GM18868 (cell line): Measurements from ENCODE around the gene MYBL2.
A peak's percentile ranks its signal among the peaks of the same experiment; 100 is the strongest.

ENCODE experiments used
- ATAC-seq: cut with Tn5 transposase; IDR thresholded peaks from one replicate; pipeline ENCODE4 v1.9.1; 2021; ENCODE audit warnings: mild to moderate bottlenecking, moderate library complexity; ENCODE audit not compliant: unreplicated experiment

MYBL2 gene

DNA sequence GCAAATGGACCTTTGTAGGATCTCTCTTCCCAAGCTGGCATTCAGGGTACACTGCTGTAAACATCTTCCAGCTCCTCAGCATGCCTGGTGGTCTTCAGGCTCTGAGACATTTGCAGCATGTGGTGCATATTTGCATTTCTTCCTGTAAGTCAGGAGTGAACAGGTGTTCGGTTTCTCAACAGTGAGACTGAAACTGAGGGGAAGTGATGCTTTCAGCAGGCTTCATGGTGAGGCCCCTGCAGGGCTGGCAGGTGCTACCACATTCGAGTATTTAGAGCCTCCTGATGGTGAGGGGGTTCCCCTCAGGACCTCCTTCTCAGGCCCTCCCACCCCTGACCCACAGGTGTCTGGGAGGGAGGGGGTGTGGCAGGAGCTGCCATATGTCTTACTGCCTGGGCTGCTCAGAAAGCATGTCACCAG is 15.1 kb downstream of the MYBL2 start:
- ATAC-seq = peak; percentile 91

DNA sequence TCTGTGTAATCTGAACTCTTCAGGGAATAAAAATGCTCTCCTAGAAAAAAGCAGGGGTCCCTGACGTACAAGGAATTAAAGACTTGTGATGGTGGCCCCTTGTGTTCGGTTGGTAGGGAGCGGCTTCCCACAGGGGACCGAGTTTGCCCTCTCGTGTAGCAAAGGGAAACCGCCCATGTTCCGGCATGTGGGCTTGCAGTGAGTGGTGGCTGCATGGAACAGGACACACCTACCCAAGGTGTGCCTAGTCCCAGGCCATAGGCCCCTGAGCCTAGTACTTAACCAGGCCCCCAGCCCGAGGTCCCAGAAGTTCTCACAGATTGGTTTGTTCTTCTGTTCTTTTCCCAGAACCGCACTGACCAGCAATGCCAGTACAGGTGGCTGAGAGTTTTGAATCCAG is 15.5 kb downstream of the MYBL2 start:
- ATAC-seq = peak; percentile 26

DNA sequence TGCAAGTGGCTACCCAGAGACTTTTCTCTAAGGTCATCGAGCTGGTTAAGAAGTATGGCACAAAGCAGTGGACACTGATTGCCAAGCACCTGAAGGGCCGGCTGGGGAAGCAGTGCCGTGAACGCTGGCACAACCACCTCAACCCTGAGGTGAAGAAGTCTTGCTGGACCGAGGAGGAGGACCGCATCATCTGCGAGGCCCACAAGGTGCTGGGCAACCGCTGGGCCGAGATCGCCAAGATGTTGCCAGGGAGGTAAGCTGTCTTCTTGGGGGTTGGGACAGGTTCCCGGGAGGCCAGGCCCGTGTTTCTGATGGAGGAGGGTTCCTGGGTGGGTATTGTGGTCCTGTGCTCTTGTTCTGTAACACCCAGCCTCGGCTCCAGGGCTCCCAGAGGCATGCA is 19.9 kb downstream of the MYBL2 start:
- no peak for ATAC-seq

DNA sequence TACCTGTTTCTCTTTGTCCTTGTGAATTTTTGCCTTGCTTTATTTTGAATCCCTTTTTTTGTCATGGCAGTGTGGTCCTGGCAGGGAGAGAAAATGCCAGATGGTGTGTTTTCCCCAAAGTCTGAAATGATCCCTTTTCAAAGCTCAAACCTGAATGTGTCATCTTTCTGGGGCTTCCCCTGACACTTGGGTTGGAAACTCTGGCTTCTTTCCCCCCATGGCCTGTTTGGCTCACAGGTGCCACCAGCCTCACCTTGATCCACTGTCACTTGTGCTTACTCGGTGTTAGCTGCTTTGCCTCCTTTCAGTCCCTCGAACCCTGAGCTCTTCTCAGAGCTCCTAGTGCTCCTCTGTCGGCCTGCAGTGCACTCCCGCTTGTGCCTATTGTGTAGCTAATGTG is 22.3 kb downstream of the MYBL2 start:
- no peak for ATAC-seq

DNA sequence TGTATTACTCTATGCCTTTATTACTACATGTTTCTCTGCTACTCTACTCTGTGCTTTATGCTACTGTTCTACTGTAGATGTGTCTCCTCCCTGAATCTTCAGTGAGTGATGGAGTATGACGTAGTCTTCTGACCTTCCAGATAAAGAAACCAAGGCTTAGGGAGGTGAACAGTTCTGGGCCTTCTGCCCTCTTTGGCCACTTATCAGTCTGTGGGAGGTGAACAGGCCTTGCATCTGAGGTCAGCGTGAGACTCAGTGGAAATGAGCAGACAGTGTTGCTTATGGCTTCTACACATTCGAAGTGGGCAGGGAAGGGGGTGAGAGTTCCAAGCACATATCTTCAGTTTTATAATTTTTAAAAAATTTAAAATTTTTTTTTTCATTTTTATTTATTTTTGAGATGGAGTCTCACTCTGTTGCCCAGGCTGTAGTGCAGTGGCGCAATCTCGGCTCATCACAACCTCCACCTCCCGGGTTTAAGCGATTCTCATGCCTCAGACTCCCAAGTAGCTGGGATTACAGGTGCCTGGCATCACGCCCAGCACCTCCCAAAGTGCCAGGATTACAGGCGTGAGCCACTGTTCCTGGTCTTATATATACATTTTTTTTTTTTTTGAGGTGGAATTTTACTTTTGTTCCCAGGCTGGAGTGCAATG is 24.2 kb downstream of the MYBL2 start:
- no peak for ATAC-seq

DNA sequence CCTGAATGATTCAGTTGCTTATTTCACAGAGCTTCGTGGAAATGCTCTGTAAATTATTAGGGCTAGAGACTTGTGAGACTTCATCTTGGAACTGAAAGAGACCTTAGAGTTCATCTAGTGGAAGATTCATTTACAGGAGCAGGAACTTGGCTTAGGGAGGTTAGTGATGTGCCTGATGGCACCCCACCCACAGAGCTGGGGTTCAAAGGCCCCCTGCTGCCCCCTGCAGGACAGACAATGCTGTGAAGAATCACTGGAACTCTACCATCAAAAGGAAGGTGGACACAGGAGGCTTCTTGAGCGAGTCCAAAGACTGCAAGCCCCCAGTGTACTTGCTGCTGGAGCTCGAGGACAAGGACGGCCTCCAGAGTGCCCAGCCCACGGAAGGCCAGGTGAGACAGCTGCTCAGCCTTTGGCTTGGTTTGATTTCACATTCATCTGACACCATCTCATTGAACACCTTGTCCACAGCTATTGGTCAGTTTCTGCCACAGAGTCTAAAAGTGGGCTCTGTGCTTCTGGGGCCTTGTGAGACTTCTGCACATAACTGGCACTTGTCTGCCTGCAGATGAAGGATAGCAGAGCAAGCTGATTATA is 25.1 kb downstream of the MYBL2 start:
- no peak for ATAC-seq

DNA sequence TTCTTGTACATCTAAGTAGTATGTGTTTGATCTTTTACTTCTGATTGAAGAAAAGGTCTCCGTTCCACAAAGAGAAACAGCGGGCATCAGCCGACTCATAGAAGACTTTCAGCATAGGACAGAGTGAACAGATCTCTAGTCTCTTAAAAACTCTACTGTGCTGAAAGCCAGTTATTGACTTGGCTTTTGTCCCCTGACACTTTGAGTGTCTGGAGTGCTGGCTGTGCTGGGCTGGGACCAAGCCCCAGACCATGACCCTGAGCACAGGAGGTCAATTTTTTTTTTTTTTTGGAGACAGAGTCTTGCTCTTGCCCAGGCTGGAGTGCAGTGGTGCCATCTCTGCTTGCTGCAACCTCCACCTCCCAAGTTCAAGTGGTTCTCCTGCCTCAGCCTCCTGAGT is 27.8 kb downstream of the MYBL2 start:
- no peak for ATAC-seq

DNA sequence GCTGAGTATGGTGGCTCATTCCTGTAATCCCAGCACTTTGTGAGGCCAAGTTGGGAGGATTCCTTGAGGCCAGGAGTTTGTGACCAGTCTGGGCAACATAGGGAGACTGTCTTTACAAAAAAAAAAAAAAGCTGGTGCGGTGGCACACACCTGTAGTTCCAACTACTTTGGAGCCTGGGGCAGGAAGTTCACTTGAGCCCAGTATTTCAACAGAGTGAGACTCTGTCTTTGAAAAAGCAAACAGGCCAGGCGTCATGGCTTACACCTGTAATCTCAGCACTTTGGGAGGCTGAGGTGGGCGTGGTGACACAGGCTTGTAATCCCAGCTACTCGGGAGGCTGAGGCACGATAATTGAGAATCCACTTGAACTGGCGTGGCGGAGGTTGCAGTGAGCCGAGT is 28.7 kb downstream of the MYBL2 start:
- no peak for ATAC-seq

DNA sequence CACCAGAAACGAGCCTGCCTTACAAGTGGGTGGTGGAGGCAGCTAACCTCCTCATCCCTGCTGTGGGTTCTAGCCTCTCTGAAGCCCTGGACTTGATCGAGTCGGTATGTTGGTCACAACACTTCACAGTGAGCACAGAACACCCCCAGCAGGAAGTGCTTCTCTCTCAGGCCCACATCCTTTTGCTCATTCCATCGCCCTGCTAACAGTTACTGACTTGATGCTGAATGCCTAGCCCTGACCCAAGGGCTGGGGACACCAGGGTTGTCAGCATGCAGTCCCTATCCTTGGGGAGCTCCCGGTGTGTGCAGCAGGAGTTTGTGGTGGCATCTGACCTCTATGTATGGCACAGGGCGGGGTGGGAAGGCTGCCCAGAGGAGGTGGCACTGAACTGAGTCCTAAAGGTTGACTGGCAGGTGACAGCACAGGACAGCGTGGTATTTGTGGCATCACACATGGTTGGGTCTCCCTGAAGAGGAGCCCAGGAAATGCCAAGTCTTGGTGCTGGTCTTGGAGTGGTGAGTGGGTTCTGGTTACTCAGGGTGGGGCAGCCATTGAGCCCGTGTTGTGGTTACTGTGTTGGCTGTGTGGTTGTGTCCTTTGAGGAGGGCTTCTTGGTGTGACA is 33.1 kb downstream of the MYBL2 start:
- ATAC-seq = no peak

DNA sequence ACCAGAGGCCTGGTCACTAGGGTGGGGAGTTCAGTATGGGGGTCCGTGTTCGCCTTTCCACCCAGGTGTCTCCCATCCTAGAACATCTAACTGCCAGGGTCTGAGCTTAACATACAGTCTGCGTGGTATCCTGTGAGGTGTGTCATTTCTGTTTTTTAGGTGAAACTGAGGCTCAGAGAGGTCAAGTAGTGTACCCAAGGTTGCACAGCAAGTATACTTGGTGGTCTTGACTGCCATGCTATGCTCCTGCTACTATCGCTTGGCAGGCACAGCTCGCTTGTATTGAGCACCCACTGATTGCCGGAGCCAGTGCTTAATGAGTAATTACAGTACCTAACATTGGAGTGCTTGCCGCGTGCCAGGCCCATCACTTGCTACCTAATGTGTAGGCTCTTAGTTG is 33.7 kb downstream of the MYBL2 start:
- ATAC-seq = no peak

DNA sequence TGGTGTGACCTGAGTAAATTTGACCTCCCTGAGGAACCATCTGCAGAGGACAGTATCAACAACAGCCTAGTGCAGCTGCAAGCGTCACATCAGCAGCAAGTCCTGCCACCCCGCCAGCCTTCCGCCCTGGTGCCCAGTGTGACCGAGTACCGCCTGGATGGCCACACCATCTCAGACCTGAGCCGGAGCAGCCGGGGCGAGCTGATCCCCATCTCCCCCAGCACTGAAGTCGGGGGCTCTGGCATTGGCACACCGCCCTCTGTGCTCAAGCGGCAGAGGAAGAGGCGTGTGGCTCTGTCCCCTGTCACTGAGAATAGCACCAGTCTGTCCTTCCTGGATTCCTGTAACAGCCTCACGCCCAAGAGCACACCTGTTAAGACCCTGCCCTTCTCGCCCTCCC is 35.6 kb downstream of the MYBL2 start:
- ATAC-seq = no peak

DNA sequence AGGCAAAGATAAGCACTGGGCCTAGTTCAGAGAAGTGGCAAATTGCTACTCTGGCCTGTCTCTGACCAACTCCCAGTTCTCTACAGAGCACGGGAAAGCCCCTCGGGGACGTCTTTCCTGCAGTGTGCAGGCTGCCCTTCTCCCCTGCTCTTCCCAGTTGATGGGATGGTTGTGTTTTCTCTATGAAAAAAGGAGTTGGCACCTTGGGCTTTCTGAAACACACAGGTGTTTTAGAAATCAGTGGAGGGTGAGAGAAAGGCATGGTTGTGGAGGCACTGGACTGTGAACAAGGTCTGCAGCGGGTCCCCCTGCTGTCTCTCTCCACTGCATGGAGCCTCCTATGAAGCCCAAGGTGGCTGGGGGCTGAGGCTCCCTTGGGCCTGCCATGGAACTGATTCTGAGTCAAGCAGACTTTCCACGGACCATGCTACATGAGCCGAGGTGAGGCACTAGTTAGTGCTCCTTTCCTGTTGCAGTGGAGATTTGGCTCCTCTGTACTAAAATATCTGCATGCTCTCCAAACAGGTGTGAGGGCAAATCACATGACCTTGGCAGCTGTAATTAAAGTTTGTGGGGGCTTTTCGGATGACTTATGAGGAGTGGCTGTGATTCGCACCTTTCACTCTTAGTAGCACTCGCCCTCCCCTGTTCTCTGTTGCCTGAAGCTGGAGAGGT is 43.6 kb downstream of the MYBL2 start:
- peak; percentile 62 for ATAC-seq

DNA sequence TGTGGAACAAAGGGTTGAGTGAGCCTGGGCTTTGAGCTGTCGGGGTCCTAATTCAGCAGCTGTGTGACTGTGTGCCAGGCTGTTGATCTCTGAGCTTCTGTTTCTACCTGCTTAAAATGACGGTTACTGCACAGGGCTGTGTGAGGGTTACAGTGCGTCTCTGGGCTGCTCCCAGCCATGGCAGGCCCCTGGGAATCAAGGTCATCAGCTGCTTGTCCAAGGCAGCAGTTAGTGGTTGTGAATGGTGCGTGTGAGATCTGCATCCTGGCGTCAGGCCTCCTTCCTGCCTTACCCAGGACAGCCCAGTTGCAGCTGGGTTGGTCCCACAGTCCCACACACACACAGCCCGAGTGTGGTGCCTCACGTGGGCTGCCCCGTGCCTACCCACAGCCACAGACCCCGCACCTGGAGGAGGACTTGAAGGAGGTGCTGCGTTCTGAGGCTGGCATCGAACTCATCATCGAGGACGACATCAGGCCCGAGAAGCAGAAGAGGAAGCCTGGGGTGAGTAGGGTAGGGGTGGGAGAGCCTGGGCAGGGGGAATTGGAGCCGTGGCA is 44.3 kb downstream of the MYBL2 start:
- peak; percentile 15 for ATAC-seq

DNA sequence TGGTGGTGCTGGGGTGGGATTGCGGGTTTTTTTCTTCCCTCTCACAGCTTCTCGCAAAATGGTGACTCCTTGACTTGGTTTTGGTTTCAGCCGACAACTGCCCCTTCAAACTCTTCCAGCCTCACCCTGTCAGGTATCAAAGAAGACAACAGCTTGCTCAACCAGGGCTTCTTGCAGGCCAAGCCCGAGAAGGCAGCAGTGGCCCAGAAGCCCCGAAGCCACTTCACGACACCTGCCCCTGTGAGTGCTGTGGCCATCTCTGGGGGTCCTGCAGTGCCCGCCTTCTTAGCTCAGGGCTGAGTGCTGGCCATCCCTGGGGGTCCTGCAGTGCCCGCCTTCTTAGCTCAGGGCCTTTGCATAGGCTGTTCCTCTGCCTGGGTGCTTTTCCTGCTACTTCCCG is 48.1 kb downstream of the MYBL2 start:
- ATAC-seq = no peak

DNA sequence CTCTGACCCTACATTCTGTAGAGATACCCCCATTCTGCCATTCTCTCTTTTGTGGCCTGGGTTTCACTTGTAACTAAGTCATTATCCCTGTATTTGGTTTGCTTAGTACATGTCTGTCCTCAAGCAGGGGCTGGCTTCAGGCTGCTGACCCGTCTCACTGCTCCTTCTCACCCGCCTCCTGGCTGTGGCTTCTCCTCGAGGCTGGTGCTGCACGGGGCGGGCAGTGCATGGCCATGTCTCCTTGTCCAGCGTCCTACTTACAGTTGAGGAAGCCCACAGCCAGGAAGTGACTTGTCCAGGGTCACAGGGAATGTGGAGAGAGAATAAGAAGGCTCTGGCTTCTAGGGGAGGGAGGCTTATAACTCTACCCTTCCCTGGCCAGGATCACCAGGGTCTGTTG is 48.6 kb downstream of the MYBL2 start:
- no peak for ATAC-seq

DNA sequence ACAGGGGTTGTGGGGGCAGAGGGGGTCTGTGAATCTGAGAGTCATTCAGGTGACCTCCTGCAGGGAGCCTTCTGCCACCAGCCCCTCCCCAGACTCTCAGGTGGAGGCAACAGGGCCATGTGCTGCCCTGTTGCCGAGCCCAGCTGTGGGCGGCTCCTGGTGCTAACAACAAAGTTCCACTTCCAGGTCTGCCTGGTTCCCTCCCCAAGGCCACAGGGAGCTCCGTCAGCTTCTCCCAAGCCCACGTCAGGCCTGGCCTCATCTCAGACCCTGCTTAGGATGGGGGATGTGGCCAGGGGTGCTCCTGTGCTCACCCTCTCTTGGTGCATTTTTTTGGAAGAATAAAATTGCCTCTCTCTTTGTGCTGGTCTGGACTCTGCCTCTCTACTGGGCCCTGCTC is 49.2 kb downstream of the MYBL2 start:
- no peak for ATAC-seq

DNA sequence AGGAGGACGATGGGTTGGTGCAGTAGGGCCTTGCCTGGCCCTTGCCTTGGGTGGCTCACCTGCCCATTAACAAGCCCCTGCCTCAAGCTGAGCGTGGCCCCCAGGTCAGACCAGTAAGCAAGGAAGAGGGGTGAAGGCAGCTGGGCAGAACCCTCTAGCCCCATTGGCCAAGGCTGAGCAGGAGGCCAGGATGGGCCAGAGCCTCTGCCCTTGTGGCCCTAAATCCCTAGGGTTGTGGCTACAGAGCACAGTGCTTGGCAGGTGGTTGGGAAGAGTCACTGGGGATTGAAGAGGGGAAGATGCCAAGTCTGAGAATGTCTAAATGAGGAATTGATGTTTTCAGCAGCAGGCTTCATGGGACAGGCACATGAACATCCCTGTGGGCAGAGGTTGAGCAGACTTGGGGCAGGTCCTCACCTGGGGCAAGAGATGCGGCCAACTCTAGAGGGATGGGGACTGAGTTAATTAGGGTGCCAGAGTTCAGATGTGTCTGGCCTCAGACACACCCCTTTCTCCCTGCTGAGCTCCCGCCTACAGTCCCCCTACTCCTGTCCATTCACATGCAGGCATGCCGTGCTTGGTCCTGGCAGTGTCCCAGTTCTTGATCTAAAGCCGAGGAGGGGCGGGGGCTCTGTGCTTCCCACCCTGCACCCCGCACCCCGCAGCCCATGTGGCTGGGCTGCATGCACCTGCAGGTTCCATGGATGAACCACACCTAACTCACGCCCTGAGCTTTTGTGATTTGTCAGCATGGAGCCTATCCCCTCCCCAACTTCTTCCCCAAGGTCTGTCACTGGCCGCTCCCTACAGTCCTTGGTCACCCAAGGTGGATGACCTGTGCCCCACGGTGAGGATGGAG is 50.1 kb downstream of the MYBL2 start:
- ATAC-seq = no peak

DNA sequence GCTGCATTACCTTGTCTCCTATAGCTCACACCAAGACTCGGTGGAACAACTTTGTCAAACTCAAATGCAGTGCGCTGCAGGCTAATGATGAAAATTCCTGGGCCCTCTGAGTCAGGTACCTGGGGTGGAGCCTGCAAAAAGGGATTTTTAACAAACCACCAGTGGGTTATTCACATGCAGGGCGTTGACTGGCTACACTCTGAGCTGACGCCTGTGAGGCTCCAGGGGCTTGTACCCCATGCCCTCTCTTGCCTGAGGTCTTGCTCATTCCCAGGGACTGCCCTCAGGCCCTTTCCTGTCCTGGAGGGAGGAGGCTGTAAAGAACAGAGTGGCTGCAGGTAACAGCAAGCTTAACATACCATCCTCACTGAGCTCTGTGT is 50.7 kb downstream of the MYBL2 start:
- ATAC-seq = no peak

DNA sequence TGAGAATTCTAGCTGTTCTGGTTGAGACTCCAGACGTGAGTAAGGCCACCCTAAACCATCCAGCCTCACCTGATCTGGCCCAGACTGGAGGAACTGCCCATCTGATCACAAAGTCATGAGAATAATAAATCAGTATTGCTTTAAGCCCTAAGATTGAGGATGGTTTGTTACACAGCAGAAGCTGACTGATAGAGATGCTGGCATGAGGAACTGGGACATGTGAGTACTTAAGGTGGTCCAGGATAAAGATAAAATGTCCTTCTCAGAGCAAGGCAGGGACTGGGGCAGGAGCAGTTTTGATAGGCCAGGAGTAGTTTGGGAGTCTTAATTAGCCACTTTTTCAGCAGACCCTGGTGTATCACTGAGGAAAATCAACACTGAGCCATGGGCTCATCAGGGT is 53.1 kb downstream of the MYBL2 start:
- no peak for ATAC-seq

DNA sequence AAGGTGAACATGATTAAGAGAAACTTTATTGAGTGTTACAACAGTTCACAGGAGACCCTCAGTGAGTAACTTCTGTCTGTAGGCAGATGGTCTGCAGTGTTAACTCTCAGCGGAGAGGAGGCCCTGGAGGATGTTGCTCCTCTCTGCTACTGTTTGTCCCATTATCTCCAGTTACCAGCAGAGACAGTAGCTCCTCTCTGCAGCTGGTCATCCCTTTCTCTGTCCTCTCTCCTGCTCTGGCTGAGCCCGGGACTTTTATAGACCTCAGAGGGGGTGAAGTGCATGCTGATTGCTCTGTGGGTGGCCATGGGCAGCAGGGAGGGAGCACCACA is 54.1 kb downstream of the MYBL2 start:
- no peak for ATAC-seq
